GM21515 (cell line): ENCODE results near the gene B4GALT4.
"Not testable (repeated sequence)": the region's sequence is repeated elsewhere in the genome, so short reads cannot be mapped to it uniquely, and the experiment has no call there.

Source experiments
- ATAC-seq: cut with Tn5 transposase; IDR thresholded peaks from one replicate; pipeline ENCODE4 v1.9.1; 2021; ENCODE audit not compliant: unreplicated experiment

Gene B4GALT4, protein sequence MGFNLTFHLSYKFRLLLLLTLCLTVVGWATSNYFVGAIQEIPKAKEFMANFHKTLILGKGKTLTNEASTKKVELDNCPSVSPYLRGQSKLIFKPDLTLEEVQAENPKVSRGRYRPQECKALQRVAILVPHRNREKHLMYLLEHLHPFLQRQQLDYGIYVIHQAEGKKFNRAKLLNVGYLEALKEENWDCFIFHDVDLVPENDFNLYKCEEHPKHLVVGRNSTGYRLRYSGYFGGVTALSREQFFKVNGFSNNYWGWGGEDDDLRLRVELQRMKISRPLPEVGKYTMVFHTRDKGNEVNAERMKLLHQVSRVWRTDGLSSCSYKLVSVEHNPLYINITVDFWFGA

DNA sequence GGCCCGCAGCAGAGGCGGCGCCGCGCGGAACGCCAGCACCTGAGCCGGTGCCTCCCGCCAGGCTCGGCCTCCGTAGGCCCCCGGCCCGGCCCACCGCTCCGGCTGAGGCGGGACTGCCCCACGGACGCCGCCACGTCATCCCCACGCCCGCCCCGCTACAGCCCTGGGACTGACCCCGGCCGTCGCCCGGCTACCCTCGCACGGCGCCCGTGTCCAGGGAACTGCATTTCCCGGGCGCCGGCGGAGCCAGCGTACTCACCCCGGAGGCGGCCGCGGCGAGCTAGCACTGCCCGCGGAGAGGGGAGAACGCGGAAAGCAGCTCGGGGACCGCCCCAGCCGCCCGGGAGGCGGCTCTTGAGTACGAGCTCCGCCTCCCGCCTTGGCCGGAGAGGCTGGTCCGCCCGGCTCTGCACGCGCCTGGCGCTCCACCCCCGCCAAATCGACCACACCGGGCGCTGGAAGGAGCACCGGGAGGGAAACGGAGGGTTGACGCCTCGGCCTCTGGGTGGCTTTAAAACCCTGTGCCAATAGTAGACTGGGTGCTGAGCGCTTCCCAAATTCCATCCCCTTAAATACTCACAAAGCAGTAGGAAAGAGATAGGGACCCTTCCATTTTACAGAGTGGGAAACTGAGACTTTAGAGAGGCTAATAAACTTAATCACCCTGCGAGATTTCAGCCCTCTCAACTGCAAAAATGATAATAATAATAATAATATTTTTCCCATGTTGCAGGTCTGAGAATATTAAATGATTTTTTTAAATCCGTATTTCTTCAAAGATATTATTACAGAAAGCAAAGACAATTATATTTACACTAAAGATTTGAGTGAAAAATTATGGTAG lies at the start of gene B4GALT4:
TSS of gene B4GALT4 (minus strand) at position 288 of the 844 bp plus-strand sequence. CDS start 10,779 bp downstream, outside the sequence.
- peak; percentile 91 for ATAC-seq

DNA sequence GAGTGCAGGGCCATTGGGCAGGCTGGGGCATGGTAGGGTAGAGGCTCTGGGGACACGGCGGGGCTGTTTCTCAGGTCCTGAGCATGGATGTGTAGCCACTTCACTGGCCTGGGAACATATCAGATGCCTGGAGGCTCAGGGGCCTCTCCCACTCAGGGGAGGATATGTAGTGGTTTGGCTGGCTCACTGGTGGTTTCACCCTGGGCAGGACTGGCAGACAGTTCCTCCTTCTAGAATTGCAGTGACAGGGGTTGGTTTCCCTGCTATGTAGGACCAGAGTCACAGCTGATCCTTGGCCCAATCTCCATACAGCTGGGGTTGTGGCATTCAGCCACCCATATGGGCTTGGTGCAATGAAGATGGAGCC lies 48.7 kb upstream of the B4GALT4 start:
- ATAC-seq, result no peak

- ATAC-seq, result no peak
Measured at GRCh38 chr3:119288669-119289403, 48.2 kb upstream of the B4GALT4 start.

DNA sequence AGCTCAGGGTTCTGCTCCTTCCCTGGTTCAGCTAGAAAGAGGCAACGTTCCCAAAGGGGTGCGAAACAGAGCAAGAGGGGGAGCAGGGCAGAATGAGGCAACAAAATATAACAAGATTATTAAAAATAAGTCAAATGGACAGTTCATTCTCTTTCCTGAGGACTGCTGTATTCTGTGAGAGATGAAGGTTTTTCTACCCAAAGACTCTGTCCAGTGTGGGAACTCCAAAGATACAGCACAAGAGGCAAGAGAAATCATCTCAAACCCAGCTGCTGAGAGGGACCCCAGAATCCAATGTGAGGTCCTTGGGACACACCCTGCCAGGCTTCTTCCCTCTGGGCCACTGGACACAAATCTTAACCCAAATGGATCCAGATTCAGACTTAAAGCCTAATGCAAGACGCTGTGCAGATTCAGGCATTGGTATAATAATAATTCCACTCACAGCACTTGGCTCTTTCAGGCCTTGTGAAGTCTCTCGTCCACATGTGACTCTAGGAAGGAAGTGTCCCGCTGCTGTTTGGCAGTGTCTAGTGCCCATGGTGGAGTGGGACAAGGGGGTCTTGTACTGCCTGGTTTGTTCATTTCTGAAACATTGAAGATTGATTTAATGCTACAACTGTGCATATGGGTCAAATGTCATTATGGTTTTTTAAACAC lies 39.0 kb upstream of the B4GALT4 start:
- no peak for ATAC-seq

GRCh38 chr3:119279101-119279554 lies 38.5 kb upstream of the B4GALT4 start:
- no peak for ATAC-seq

DNA sequence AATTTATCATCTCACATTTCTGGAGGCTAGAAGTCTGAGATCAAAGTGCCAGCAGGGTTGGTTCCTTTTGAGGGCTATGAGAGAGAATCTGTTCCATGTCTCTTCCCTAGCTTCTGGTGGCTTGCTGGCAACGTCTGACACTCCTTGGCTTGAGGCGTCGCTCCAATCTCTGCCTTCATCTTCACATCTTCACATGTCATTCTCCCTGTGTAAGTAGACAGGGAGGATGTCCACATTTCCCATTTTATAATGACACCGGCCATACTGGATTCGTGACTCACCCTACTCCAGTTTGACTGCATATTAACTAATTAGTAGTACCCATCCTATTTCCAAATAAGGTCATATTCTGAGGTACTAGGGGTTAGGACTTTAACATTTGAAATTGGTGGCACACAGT lies 36.0 kb upstream of the B4GALT4 start:
- no peak for ATAC-seq

- ATAC-seq, result not testable (repeated sequence)
Measured at GRCh38 chr3:119270212-119270611, 29.5 kb upstream of the B4GALT4 start.

- no peak for ATAC-seq
Measured at GRCh38 chr3:119261055-119261454, 20.4 kb upstream of the B4GALT4 start.

GRCh38 chr3:119259821-119260220 lies 19.1 kb upstream of the B4GALT4 start:
- no peak for ATAC-seq

GRCh38 chr3:119258915-119259314 lies 18.2 kb upstream of the B4GALT4 start:
- peak; percentile 94 for ATAC-seq

DNA sequence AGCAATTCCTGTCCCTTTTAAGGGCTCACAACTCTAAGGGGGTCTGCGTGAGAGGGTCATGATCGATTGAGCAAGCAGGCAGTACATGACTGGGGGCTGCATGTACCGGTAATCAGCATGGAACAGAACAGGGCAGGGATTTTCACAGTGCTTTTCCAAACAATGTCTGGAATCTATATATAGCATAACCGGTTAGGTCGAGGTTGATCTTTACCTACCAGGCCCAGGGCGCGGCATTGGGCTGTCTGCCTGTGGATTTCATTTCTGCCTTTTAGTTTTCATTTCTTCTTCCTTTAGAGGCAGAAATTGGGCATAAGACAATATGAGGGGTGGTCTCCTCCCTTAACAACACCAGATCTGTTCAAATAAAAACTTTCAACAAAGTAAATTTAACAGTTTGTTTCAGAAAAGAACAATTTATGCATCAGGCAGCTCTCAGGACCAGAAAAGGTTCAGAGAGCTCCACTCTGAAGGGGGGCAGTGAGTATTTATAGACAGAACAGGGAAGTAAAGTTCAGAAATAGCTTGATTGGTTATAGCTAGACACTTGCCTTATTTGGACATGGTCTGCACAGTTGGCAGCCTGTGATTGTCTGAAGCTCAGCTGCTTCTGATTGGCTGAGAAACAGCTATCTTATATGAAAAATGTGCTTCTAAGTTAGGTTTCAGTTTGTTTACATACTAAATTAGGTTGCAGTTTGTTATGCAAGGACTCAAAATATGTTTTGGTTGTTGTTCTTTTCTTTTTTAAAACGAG lies 17.2 kb upstream of the B4GALT4 start:
- peak; percentile 56 for ATAC-seq

DNA sequence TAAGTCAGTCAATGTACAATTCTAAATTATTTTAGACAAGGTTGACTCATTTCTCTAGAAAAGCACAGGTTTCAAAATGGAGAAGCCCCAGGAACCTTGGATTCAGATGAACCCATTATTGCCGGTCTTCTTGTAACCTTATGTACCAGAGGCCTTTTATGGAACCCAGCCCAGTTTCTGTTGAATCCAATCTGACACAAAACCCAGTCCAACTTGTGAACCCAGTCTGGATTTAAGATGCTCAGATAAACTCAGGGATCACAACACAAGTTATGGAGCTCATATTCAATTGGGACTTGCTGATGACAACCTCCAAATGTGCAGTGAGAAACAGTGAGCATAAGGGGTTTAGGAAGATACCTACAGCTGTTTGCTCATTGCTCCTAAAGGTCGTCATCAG lies 16.4 kb upstream of the B4GALT4 start:
- no peak for ATAC-seq

- ATAC-seq, result no peak
Measured at GRCh38 chr3:119255214-119255613, 14.5 kb upstream of the B4GALT4 start.

DNA sequence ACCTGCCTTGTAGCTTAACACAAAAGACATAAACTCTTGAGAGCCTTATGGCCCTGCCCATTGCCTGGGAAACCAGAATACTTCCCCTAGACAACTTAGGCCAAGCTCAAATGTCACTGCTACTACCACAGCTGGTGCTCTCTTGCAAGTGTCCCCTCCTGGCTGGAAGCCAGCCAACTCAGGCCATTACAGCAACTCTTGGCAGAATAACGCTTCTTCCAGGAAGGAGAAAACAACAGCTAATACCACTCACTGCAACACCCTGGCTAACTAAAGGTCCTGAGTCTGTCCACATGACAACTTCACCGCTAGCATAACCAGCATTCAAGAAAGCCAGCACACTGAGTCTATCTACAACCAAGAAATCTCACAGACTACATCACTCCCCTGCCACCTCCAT lies 5.1 kb upstream of the B4GALT4 start:
- no peak for ATAC-seq

DNA sequence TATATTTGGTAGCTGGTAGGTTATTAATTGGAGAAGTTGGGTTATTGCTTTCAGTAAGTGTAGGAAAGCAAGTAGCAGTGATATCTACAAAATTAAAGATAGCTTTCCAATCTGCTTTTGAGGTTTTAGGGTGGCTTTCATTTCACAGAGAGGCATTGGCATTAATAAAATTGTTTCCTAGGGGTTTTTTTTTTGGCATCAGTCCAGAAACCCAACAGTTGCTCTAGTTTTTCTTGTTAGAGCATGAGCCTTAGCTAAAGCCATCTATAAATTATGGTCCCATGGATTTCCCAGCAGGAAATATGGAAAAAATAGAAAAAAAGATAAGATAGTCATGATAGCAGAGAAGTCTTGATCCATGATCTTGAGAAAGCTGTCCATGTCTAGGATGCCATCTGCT lies 3.0 kb upstream of the B4GALT4 start:
- ATAC-seq, result no peak

DNA sequence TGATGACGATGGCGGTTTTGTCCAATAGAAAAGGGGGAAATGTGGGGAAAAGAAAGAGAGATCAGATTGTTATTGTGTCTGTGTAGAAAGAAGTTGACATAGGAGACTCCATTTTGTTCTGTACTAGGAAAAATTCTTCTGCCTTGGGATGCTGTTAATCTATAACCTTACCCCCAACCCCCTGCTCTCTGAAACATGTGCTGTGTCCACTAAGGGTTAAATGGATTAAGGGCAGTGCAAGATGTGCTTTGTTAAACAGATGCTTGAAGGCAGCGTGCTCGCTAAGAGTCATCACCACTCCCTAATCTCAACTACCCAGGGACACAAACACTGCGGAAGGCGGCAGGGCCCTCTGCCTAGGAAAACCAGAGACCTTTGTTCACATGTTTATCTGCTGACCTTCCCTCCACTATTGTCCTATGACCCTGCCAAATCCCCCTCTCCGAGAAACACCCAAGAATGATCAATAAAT lies 2.4 kb upstream of the B4GALT4 start:
- ATAC-seq, result not testable (repeated sequence)

GRCh38 chr3:119242387-119243057 lies 1.8 kb upstream of the B4GALT4 start:
- ATAC-seq, result not testable (repeated sequence)

- peak; percentile 8 for ATAC-seq
Measured at GRCh38 chr3:119240101-119240590, 532 bp downstream of the B4GALT4 start.

DNA sequence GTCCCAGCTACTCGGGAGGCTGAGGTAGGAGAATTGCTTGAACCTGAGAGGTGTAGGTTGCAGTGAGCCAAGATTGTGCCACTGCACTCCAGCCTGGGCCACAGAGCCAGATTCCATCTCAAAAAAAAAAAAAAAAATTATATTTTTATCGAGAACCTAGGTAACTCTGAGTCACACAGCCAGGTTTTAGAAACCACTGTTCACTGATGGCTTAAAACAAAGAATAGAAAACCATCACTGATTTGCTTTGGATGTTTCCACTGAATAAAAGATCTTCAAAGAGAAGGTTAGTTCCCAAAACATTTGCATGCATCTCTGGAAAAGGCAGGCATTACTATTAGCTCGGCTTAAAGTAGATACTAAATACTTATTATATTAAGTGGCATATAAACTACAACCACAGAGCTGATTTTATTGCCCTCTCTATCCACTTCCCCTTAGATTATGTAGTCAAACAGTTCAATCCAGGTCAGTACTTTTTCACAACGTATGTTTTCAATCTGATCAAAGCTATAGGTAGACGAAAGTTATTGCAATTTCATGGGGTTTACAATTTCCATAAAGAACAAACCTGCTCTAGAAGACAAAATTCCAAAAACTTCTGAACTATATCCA lies 1.4 kb downstream of the B4GALT4 start:
- ATAC-seq, result no peak
